Effector memory CD4-positive, alpha-beta T cell (primary cell): ENCODE data around the gene MIS18BP1.

Experiments
- DNase-seq, 3 donors: peaks; one replicate each; pipeline ENCODE4 v3.0.0-alpha.2; 2020
- H3K27ac ChIP-seq: 2 replicates; pipeline ENCODE4 v1.7.0; 2013; ENCODE audit warnings: mild to moderate bottlenecking, low read length, moderate library complexity; ENCODE audit not compliant: insufficient read depth, poor library complexity, severe bottlenecking
- H3K27me3 ChIP-seq: replicated peaks from 2 replicates; pipeline ENCODE4 v1.7.0; 2013; ENCODE audit warnings: mild to moderate bottlenecking, low read length; ENCODE audit not compliant: insufficient read depth, control insufficient read depth, poor library complexity, severe bottlenecking
- H3K36me3 ChIP-seq: 2 replicates; pipeline ENCODE4 v1.7.0; 2013; ENCODE audit warnings: mild to moderate bottlenecking, low read length, moderate library complexity; ENCODE audit not compliant: control insufficient read depth, insufficient read depth
- H3K4me1 ChIP-seq: 2 replicates; pipeline ENCODE4 v1.7.0; 2013; ENCODE audit warnings: low read length, mild to moderate bottlenecking; ENCODE audit not compliant: control insufficient read depth, insufficient read depth, poor library complexity, severe bottlenecking
- H3K4me3 ChIP-seq: 2 replicates; pipeline ENCODE4 v1.7.0; 2013; ENCODE audit warnings: low read length, low read depth, mild to moderate bottlenecking; ENCODE audit not compliant: insufficient read depth, poor library complexity, severe bottlenecking
- H3K9me3 ChIP-seq: 2 replicates; pipeline ENCODE4 v1.7.0; 2013; ENCODE audit warnings: mild to moderate bottlenecking, low read length, moderate library complexity; ENCODE audit not compliant: control insufficient read depth

MIS18BP1 gene

GRCh38 chr14:45177076-45177475 is 75.9 kb downstream of the MIS18BP1 start:
- Histone ChIP-seq H3K9me3 (no peaks in the 10 kb centered on the region), H3K4me3 (no peak overlapping the region), H3K27ac (no peak overlapping the region), H3K27me3 (no peaks in the 10 kb centered on the region), H3K4me1 (no peaks in the 10 kb centered on the region), H3K36me3 (no peaks in the 10 kb centered on the region)
- DNase-seq = no peak

- no peak for DNase-seq
Measured at GRCh38 chr14:45169906-45170305, 83.1 kb downstream of the MIS18BP1 start.

GRCh38 chr14:45156067-45156466 is 96.9 kb downstream of the MIS18BP1 start:
- Histone ChIP-seq H3K27me3 (no peaks in the 10 kb centered on the region), H3K4me3 (no peak overlapping the region), H3K27ac (no peak overlapping the region), H3K4me1 (no peaks in the 10 kb centered on the region), H3K36me3 (peaks cover 1% of the 10 kb centered on the region), H3K9me3 (no peaks in the 10 kb centered on the region)
- no peak for DNase-seq

More at GRCh38 chr14:45169906-45170305, 83.1 kb downstream of the MIS18BP1 start:
- no peaks in the 10 kb centered on the region for H3K27me3 ChIP-seq
- no peak overlapping the region for H3K27ac ChIP-seq
- no peaks in the 10 kb centered on the region for H3K9me3 ChIP-seq
- H3K36me3 ChIP-seq = peaks cover 5% of the 10 kb centered on the region
- no peaks in the 10 kb centered on the region for H3K4me1 ChIP-seq
- H3K4me3 ChIP-seq = no peak overlapping the region
